ENCODE results near the gene EIF4G1.

DNA sequence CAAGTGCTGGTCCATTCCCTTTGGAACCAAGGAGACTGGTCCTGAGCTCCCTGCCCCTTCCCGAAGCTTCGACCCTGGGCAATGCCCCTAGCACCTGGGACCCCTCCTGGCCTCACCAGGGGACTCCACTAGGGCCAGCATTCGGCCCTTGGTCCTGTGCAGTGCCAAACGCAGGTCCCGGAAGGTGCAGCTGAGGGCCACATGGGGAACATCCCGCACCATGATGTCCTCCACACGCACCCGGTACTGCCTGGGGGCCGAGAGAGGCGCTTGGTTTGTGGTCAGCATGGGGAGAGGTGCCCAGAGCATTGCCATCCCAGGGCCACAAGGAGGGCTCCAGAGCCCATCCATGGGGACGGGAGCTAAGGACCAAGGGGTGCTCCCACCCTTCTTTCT lies 39.1 kb downstream of the EIF4G1 start:
- no peak for TF ChIP-seq TAF1 (IDR thresholded peaks at IDR 0.05; ENCODE audit: low read depth)
- TF ChIP-seq, protein P1, sequence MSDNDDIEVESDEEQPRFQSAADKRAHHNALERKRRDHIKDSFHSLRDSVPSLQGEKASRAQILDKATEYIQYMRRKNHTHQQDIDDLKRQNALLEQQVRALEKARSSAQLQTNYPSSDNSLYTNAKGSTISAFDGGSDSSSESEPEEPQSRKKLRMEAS (IDR thresholded peaks at IDR 0.05): no peak
- TF ChIP-seq CEBPB (IDR thresholded peaks at IDR 0.05): no peak
- TF ChIP-seq RAD21 (IDR thresholded peaks at IDR 0.05; ENCODE audit: low read depth): no peak
- no peak for TF ChIP-seq FOXM1 (IDR thresholded peaks at IDR 0.05; ENCODE audit: borderline replicate concordance, low read depth)
